NCI-H2029 (cell line): ENCODE data around the gene KCNQ4.

Source experiments
- DNase-seq: peaks from one replicate; lab custom pipeline; 2025; lab: John Stamatoyannopoulos, UW

Gene KCNQ4

GRCh38 chr1:40755067-40755466 lies 28.5 kb upstream of the KCNQ4 start:
- DNase-seq, result no peak

DNA sequence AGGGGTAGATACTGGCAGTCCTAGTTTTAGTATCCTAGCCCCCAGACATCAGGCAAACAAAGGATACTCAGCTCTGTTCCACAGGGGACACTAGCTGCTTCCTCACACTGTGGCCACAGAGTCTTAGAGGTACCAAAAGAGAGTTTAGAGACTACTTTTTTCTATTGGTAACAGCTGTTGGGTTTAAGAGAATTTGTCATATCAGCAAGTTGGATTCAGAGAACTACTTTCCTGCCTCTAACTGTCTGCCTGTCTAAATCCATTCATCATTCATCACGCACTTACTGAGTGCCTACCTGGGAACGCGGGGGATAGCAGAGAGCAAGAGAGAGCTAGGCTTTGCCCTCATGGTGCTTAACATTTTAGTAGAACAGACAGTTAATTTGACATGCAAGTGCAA lies 27.1 kb upstream of the KCNQ4 start:
- no peak for DNase-seq

- DNase-seq, result no peak
Observed at GRCh38 chr1:40757084-40757483, 26.5 kb upstream of the KCNQ4 start.

- DNase-seq, result no peak
Observed at GRCh38 chr1:40758004-40758403, 25.6 kb upstream of the KCNQ4 start.

GRCh38 chr1:40758578-40759343 lies 24.8 kb upstream of the KCNQ4 start:
- DNase-seq, result no peak

DNA sequence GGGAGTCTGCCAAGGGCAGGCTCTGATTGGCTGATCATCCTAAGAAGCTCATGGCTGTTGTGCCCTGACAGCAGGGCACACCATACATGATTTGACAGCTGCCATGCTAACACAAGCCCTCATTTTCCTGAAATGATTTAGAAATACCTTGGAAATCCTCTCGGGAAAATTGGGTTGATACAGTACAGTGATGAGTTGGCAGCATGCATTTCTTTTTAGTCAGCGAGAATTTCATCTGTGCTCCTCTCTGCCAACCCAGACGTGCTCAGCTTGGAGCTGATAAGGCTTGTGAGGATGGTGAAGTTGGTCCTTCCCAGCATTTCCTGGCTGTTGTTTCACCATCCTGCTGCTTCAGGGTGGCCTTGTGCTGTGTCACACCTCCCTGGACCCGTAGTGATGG lies 22.6 kb upstream of the KCNQ4 start:
- DNase-seq, result no peak

- DNase-seq, result no peak
Observed at GRCh38 chr1:40762144-40762923, 21.3 kb upstream of the KCNQ4 start.

GRCh38 chr1:40763742-40764532 lies 19.6 kb upstream of the KCNQ4 start:
- DNase-seq, result no peak

- no peak for DNase-seq
Observed at GRCh38 chr1:40764981-40765380, 18.6 kb upstream of the KCNQ4 start.

GRCh38 chr1:40766017-40766416 lies 17.6 kb upstream of the KCNQ4 start:
- DNase-seq, result no peak

- no peak for DNase-seq
Observed at GRCh38 chr1:40766560-40766959, 17.0 kb upstream of the KCNQ4 start.

DNA sequence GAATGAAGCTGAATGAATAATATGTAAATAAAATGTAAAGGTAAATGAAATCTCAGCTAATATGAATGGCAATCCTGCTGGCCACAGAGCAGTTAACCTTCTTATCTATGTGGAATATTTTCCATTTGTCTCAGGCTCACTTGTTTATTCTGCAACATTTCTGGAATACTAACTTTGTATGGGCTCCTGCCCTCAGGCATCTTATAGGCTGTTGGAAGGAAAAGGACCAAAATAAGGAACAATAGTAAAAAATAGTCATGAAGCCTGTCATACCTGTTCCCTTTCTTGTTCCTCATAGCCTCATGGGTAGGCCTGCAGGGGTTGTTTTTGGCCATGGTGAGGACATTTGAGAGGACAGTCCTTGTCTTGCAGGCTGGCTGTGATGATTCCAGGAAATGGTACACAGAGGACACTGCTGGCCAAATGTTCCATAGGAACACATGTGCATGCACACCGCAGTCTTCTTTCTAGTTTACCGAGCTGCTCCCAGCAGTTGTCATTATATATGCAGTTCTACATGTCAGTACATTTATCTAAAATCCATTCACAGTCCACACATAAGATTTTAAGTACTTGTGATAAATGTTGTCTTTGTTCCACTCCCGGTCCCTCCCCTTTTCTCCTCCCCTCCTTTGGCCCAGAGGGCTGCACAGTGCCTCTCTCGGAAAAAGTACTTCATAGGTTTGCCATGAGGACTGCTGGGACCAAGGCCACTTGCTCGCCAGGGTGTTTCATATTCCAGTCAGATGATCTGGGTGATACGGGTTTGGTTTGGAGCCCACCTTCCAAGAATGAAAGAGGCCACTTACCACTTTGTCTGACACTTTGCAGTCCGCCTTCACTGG lies 15.2 kb upstream of the KCNQ4 start:
- DNase-seq, result no peak

GRCh38 chr1:40769815-40770214 lies 13.8 kb upstream of the KCNQ4 start:
- DNase-seq, result peak; percentile 42

GRCh38 chr1:40770296-40771070 lies 13.1 kb upstream of the KCNQ4 start:
- DNase-seq, result no peak

GRCh38 chr1:40772146-40772955 lies 11.2 kb upstream of the KCNQ4 start:
- peak; percentile 65 for DNase-seq

GRCh38 chr1:40773748-40774265 lies 9.8 kb upstream of the KCNQ4 start:
- DNase-seq, result peak; percentile 48

GRCh38 chr1:40774266-40774998 lies 9.2 kb upstream of the KCNQ4 start:
- peak; percentile 88 for DNase-seq

DNA sequence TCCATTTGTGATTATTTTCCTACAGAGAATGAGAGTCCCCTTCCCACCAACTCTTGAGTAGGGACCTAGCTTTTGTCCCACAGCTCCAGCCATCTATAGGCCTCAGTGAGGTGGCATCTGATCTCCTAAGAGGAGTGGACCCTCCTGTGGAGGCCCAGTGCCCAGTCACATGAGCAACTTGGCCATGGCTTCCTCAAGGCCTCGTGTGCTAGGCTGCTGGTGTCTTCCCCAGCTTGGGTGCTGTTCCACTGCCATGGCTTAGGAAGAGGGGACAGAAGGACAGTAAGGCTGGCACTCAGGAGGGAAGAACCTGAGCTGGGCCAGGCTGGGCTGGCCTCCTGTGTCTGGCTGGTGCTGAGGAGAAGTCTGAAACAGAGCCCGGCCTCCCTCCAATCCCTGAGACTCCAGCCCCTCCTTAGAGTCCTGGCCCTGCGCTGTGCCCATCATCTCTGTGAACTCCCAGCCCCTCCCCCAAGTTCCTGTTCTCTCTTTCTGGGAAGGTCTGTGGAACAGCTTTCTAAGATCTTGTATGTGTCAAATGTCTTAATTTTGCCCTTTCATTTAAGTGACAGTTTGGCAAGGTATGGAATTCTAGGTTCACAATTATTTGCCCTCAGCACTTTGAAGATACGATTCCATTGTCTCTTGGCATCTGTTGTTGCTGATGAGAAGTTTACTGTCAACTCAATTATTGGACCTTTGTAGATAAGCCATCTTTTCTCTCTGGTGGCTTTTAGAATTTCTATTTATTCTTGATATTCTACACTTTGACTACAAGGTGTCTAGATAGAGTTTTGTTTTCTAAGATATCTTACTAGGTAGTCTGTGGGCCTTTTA lies 7.1 kb upstream of the KCNQ4 start:
- DNase-seq, result no peak
